Measurements from ENCODE around the gene MLLT1. TPM values are rescaled to one million over a fixed set of nuclear protein-coding genes. Genes with fewer than 3 reads are reported as not detected.

Gene MLLT1
- total and polyA plus RNA-seq, 8 donors: 3.1 to 33.8 (median 19.6) TPM

GRCh38 chr19:6173190-6173589, 106.6 kb downstream of the MLLT1 start:
- DNase-seq: no peak
- H3K27ac ChIP-seq: no peak overlapping the region
- WGBS, 5 donors: 80 to 89% (median 83%) methylated on average over 4 to 5 of the region's 5 CpGs
- no peaks in the 10 kb centered on the region for H3K27me3 ChIP-seq
- H3K4me1 ChIP-seq: no peaks in the 10 kb centered on the region
- H3K9me3 ChIP-seq: no peaks in the 10 kb centered on the region
- intact Hi-C loops (cut with DNase I; ENCODE audit: low total_unique reads): no loop called here
- H3K36me3 ChIP-seq: no peaks in the 10 kb centered on the region
- no peak overlapping the region for H3K4me3 ChIP-seq
- TF ChIP-seq POLR2AphosphoS5 (IDR thresholded peaks at IDR 0.05): no peak
- TF ChIP-seq, protein P1, sequence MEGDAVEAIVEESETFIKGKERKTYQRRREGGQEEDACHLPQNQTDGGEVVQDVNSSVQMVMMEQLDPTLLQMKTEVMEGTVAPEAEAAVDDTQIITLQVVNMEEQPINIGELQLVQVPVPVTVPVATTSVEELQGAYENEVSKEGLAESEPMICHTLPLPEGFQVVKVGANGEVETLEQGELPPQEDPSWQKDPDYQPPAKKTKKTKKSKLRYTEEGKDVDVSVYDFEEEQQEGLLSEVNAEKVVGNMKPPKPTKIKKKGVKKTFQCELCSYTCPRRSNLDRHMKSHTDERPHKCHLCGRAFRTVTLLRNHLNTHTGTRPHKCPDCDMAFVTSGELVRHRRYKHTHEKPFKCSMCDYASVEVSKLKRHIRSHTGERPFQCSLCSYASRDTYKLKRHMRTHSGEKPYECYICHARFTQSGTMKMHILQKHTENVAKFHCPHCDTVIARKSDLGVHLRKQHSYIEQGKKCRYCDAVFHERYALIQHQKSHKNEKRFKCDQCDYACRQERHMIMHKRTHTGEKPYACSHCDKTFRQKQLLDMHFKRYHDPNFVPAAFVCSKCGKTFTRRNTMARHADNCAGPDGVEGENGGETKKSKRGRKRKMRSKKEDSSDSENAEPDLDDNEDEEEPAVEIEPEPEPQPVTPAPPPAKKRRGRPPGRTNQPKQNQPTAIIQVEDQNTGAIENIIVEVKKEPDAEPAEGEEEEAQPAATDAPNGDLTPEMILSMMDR (IDR thresholded peaks at IDR 0.05): no peak
- no peak for TF ChIP-seq POLR2A (IDR thresholded peaks at IDR 0.05)

DNA sequence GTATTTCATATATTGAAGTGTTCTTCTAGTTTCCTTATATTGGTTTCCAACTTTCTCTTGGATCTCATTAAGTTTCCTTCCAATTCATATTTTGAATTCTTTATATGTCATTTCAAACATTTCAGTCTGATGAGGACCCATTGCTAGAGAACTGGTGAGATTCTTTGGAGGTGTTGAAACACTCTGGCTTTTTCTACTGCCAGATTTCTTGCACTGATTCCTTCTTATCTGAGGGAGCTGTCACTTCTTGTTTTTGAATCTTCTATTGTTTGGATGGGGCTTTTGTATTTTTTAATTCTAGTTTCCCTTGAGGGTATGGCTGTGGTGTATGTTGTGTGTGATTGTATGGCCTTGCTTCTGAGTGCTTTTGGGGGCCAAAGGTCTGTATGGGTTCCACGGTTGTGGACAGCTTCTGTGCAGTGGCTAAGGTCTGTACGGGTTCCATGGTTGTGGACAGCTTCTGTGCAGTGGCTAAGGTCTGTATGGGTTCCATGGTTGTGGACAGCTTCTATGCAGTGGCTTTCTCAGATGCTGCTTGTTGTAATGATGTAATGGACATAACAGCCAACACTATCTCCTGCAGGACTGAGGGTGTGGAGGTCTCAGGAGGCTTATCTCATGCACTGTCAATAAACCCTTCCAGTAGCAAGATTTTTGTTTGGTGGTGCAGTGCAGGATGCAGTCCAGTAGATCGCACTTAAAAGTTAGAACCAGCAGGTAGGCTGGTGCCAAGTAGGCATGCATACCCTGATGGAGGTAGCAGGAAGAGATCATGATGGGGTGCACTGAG, 107.5 kb downstream of the MLLT1 start:
- Histone ChIP-seq H3K9me3 (no peaks in the 10 kb centered on the region), H3K4me3 (no peak overlapping the region), H3K4me1 (no peaks in the 10 kb centered on the region), H3K27me3 (no peaks in the 10 kb centered on the region), H3K36me3 (no peaks in the 10 kb centered on the region), H3K27ac (no peak overlapping the region)
- intact Hi-C loops (cut with DNase I; ENCODE audit: low total_unique reads): no loop called here
- WGBS, 5 donors: 69 to 80% (median 72%) methylated on average over 3 of the region's 3 CpGs
- TF ChIP-seq EP300 (IDR thresholded peaks at IDR 0.05) (no peak), POLR2AphosphoS5 (IDR thresholded peaks at IDR 0.05) (no peak), POLR2A (IDR thresholded peaks at IDR 0.05) (no peak)
- TF ChIP-seq, protein P1 (IDR thresholded peaks at IDR 0.05): no peak
- DNase-seq: no peak

- DNase-seq: no peak
- Histone ChIP-seq H3K9me3 (no peaks in the 10 kb centered on the region), H3K4me3 (no peak overlapping the region), H3K36me3 (no peaks in the 10 kb centered on the region), H3K27ac (no peak overlapping the region), H3K27me3 (no peaks in the 10 kb centered on the region), H3K4me1 (no peaks in the 10 kb centered on the region)
- WGBS, 5 donors: 80 to 100% (median 88%) methylated on average over 1 of the region's 1 CpG
- intact Hi-C loops (cut with DNase I; ENCODE audit: low total_unique reads): no loop called here
- TF ChIP-seq EP300 (IDR thresholded peaks at IDR 0.05) (no peak), POLR2AphosphoS5 (IDR thresholded peaks at IDR 0.05) (no peak), POLR2A (IDR thresholded peaks at IDR 0.05) (no peak)
- TF ChIP-seq, protein P1 (IDR thresholded peaks at IDR 0.05): no peak
These were observed 112.7 kb downstream of the MLLT1 start for GRCh38 chr19:6167115-6167514.

GRCh38 chr19:6164906-6165531, 114.8 kb downstream of the MLLT1 start:
- H3K4me1 ChIP-seq: no peaks in the 10 kb centered on the region
- no peak overlapping the region for H3K4me3 ChIP-seq
- DNase-seq: no peak
- H3K36me3 ChIP-seq: no peaks in the 10 kb centered on the region
- no peaks in the 10 kb centered on the region for H3K9me3 ChIP-seq
- intact Hi-C loops (cut with DNase I; ENCODE audit: low total_unique reads): no loop called here
- no peak overlapping the region for H3K27ac ChIP-seq
- TF ChIP-seq EP300 (IDR thresholded peaks at IDR 0.05) (no peak), POLR2A (IDR thresholded peaks at IDR 0.05) (no peak), POLR2AphosphoS5 (IDR thresholded peaks at IDR 0.05) (no peak)
- TF ChIP-seq, protein P1 (IDR thresholded peaks at IDR 0.05): no peak
- WGBS, 5 donors: 78 to 87% (median 83%) methylated on average over 5 of the region's 5 CpGs
- H3K27me3 ChIP-seq: no peaks in the 10 kb centered on the region

All from stomach (tissue), 9 donors.